Ectodermal cell (in vitro differentiated cells): ENCODE measurements around the gene PRKCB.
"Not testable (repeated sequence)": the region's sequence is repeated elsewhere in the genome, so short reads cannot be mapped to it uniquely, and the experiment has no call there.

Experiments used
- H3K27ac ChIP-seq: 2 replicates; pipeline ENCODE4 v1.7.0; 2013; ENCODE audit warnings: mild to moderate bottlenecking, low read depth, low read length; ENCODE audit not compliant: insufficient read depth, poor library complexity, severe bottlenecking
- H3K27me3 ChIP-seq: 2 replicates; pipeline ENCODE4 v1.7.0; 2013; ENCODE audit warnings: mild to moderate bottlenecking, low read length; ENCODE audit not compliant: insufficient read depth, control insufficient read depth, poor library complexity, severe bottlenecking
- H3K36me3 ChIP-seq: one replicate; pipeline ENCODE4 v1.7.0; 2013; ENCODE audit warnings: low read length; ENCODE audit not compliant: control insufficient read depth, insufficient read depth
- H3K4me1 ChIP-seq: one replicate; pipeline ENCODE4 v1.7.0; 2013; ENCODE audit warnings: low read length; ENCODE audit not compliant: control insufficient read depth, insufficient read depth
- H3K4me3 ChIP-seq: 2 replicates; pipeline ENCODE4 v1.7.0; 2013; ENCODE audit warnings: low read depth, low read length, control low read depth; ENCODE audit not compliant: insufficient read depth
- H3K9me3 ChIP-seq: 2 replicates; pipeline ENCODE4 v1.7.0; 2013; ENCODE audit warnings: mild to moderate bottlenecking, low read length, moderate library complexity; ENCODE audit not compliant: control insufficient read depth
- WGBS, 2 experiments: methylation state at CpG; one replicate each; pipeline ENCODE4 v1.1.7; 2013; ENCODE audit warnings: missing lambda C conversion rate in 2 of 2; 5-methylcytosine and 5-hydroxymethylcytosine counted together

The PRKCB gene

GRCh38 chr16:24217461-24217860, 381.7 kb downstream of the PRKCB start:
- H3K4me3 ChIP-seq: no peak overlapping the region
- H3K9me3 ChIP-seq: no peaks in the 10 kb centered on the region
- no peaks in the 10 kb centered on the region for H3K36me3 ChIP-seq
- H3K27ac ChIP-seq: no peak overlapping the region
- H3K4me1 ChIP-seq: peaks cover 13% of the 10 kb centered on the region
- WGBS, 2 experiments: 90 to 97% methylated on average over 3 of the region's 3 CpGs
- no peaks in the 10 kb centered on the region for H3K27me3 ChIP-seq

- H3K27ac ChIP-seq: no peak overlapping the region
- 94% methylated on average over 4 of the region's 4 CpGs for WGBS, 2 experiments
- no peaks in the 10 kb centered on the region for H3K9me3 ChIP-seq
- H3K4me3 ChIP-seq: no peak overlapping the region
- H3K36me3 ChIP-seq: no peaks in the 10 kb centered on the region
- H3K4me1 ChIP-seq: peaks cover 13% of the 10 kb centered on the region
- H3K27me3 ChIP-seq: no peaks in the 10 kb centered on the region
Measured at GRCh38 chr16:24218299-24218698, 382.5 kb downstream of the PRKCB start.

DNA sequence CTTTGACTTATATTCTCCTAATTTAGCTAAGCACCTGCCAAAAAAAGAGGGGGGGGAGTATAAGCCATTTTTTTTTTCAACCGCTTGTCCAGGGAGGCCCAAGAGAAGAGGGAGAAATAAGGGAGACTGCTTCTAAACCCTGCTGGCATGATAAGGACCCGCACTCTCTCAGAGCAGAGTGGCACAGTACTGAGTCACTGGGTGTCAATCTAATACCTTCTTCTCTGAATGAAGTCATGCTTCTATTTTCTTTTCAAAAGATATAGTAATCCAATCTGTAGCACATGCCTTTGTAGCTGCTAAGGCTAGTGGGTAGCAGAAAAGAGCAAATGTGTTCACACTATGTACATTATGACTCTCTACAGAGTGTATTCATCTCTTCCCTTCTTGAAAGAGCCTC, 385.4 kb downstream of the PRKCB start:
- H3K36me3 ChIP-seq: no peaks in the 10 kb centered on the region
- H3K27me3 ChIP-seq: no peaks in the 10 kb centered on the region
- WGBS, 2 experiments: 95 to 96% methylated on average over 2 of the region's 2 CpGs

GRCh38 chr16:24228514-24228913, 392.7 kb downstream of the PRKCB start:
- 83 to 92% methylated on average over 6 to 7 of the region's 7 CpGs for WGBS, 2 experiments

More for the DNA sequence above, 385.4 kb downstream of the PRKCB start:
- Histone ChIP-seq H3K4me3 (no peak overlapping the region), H3K27ac (no peak overlapping the region), H3K9me3 (no peaks in the 10 kb centered on the region), H3K4me1 (peaks cover 4% of the 10 kb centered on the region)

GRCh38 chr16:24232936-24233335, 397.2 kb downstream of the PRKCB start:
- Histone ChIP-seq H3K27me3 (no peaks in the 10 kb centered on the region), H3K27ac (no peak overlapping the region), H3K4me3 (no peak overlapping the region), H3K4me1 (no peaks in the 10 kb centered on the region), H3K36me3 (no peaks in the 10 kb centered on the region), H3K9me3 (no peaks in the 10 kb centered on the region)
- 98 to 100% methylated on average over 2 of the region's 2 CpGs for WGBS, 2 experiments

More at GRCh38 chr16:24228514-24228913, 392.7 kb downstream of the PRKCB start:
- Histone ChIP-seq H3K4me1 (no peaks in the 10 kb centered on the region), H3K9me3 (no peaks in the 10 kb centered on the region), H3K27ac (no peak overlapping the region), H3K27me3 (no peaks in the 10 kb centered on the region), H3K36me3 (no peaks in the 10 kb centered on the region), H3K4me3 (no peak overlapping the region)

DNA sequence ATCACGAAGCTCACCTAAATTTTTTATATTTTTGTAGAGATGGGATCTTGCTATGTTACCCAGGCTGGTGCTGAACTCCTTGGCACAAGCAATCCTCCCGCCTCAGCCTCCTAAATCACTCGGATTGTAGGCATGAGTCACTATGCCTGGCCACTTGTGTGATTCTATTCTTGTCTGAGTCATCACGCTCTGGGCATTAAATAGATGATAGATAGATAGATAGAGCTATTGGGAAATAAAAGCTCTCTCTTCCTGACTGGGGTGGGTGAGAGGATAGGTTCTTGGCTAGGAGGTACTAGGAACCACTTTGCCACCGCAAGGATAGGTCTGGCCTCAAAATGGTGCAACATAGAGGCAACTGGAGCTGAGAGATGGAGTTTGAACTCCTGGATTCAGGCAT, 399.0 kb downstream of the PRKCB start:
- Histone ChIP-seq H3K9me3 (no peaks in the 10 kb centered on the region), H3K36me3 (no peaks in the 10 kb centered on the region), H3K4me1 (no peaks in the 10 kb centered on the region), H3K27ac (no peak overlapping the region), H3K27me3 (no peaks in the 10 kb centered on the region), H3K4me3 (no peak overlapping the region)
- 96 to 98% methylated on average over 5 of the region's 5 CpGs for WGBS, 2 experiments

DNA sequence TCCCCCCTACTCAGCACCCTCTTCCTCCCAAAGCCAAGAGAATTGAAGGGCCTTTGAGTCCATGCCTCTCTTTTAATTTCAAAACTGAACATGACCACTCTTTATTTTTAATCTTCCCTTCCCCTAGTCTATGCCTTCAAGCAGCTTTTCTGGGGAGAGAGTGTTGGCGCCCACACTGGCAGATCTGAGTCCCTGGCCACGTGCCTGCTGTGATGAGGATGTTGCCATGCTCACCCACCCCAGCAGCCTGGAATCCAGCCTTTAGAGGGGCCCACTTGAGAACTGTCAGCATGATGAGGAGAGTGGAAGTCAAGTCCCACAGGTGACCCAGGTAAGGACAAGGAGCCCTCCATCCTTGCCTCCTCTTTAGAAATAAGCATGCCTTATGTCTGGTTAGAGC, 400.0 kb downstream of the PRKCB start:
- H3K36me3 ChIP-seq: no peaks in the 10 kb centered on the region
- no peaks in the 10 kb centered on the region for H3K9me3 ChIP-seq
- H3K4me1 ChIP-seq: no peaks in the 10 kb centered on the region
- WGBS, 2 experiments: 78 to 86% methylated on average over 2 of the region's 2 CpGs
- H3K27me3 ChIP-seq: no peaks in the 10 kb centered on the region
- H3K27ac ChIP-seq: no peak overlapping the region
- no peak overlapping the region for H3K4me3 ChIP-seq

- not testable (repeated sequence) for H3K27me3 ChIP-seq, H3K4me3 ChIP-seq, H3K36me3 ChIP-seq, H3K27ac ChIP-seq, H3K4me1 ChIP-seq, H3K9me3 ChIP-seq
- 85 to 86% methylated on average over 2 of the region's 2 CpGs for WGBS, 2 experiments
Measured at GRCh38 chr16:24238846-24239245, 403.1 kb downstream of the PRKCB start.

DNA sequence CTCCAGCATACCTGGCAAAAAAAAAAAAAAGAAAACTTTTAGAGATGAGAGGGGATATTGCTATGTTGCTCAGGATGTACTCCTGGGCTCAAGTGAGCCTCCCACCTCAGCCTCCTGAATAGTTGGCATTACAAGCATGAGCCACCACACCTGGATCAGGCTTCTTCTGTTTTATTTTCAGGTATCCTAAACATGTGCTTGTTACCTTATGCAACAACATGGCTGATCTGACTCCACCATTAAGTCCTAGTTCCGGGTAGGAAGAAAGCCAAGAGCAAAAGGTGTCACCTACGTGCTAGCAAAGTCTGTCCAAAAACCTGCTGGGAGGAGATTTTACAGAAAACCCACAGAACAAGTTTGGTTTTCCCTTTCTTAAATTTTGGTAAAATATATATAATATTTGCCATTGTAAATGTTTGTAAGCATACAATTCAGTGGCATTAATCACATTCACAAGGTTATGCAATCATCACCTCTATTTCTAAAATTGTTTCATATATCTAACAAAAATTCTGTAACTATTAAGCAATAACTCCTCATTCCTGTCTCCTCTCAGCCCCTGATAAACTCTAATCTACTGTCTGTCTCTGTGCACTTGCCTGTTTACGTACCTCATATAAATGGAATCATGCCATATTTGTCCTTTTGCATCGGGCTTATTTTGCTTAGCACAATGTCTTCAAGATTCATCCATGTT, 411.3 kb downstream of the PRKCB start:
- 95 to 97% methylated on average over 4 of the region's 4 CpGs for WGBS, 2 experiments
- Histone ChIP-seq H3K4me1 (no peaks in the 10 kb centered on the region), H3K27ac (no peak overlapping the region), H3K27me3 (no peaks in the 10 kb centered on the region), H3K4me3 (no peak overlapping the region), H3K9me3 (no peaks in the 10 kb centered on the region), H3K36me3 (no peaks in the 10 kb centered on the region)

DNA sequence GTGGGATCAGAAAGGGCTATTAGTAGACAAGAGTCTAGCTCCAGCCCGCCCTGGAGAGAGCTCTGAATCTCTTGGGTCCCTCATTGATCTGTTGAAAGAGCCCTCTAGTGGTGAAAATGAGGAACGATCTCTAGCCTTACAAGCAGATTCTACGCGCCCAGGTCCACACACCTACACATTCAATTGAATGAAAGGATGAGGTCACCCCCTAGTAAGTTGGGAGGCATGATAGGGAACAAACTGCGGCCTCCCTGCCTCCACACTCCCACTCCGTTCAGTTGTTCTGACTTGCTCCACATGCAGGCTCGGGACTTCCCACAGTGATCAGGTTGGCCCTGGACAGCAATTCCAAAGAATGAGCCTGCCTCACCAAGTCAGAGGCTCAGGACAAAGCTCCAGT, 417.4 kb downstream of the PRKCB start:
- no peak overlapping the region for H3K27ac ChIP-seq
- no peaks in the 10 kb centered on the region for H3K36me3 ChIP-seq
- WGBS, 2 experiments: 8 to 17% methylated on average over 7 of the region's 7 CpGs
- no peaks in the 10 kb centered on the region for H3K9me3 ChIP-seq
- no peak overlapping the region for H3K4me3 ChIP-seq
- H3K4me1 ChIP-seq: peaks cover 4% of the 10 kb centered on the region
- peaks cover 48% of the 10 kb centered on the region for H3K27me3 ChIP-seq
